Thymus (tissue), 11 donors: ENCODE measurements around the gene TOR4A. TPM values are rescaled to one million over a fixed set of nuclear protein-coding genes. Genes with fewer than 3 reads are reported as not detected.

Source experiments
- DNase-seq, 9 donors: peaks; one replicate each; pipeline ENCODE4 v3.0.0-alpha.2; 2013; ENCODE audit warnings: low spot score in 9 of 9, low read depth in 6 of 9, missing footprints in 1 of 9
- H3K27ac ChIP-seq, 2 donors: one replicate each; pipeline ENCODE4 v1.5.1; 2013; ENCODE audit warnings: control low read depth in 1 of 2, low read depth in 1 of 2, low read length in 1 of 2, mild to moderate bottlenecking in 1 of 2, moderate library complexity in 1 of 2
- H3K27me3 ChIP-seq, 2 donors: one replicate each; pipeline ENCODE4 v1.5.1; 2013; ENCODE audit warnings: low read length in 1 of 2; ENCODE audit not compliant: control insufficient read depth in 2 of 2, insufficient read depth in 1 of 2
- H3K36me3 ChIP-seq, 2 donors: one replicate each; pipeline ENCODE4 v1.5.1; 2013; ENCODE audit warnings: low read length in 1 of 2, mild to moderate bottlenecking in 1 of 2, moderate library complexity in 1 of 2; ENCODE audit not compliant: control insufficient read depth in 2 of 2, insufficient read depth in 2 of 2
- H3K4me1 ChIP-seq, 2 donors: one replicate each; pipeline ENCODE4 v1.5.1; 2013; ENCODE audit warnings: low read length in 2 of 2; ENCODE audit not compliant: control insufficient read depth in 2 of 2, insufficient read depth in 2 of 2
- H3K4me3 ChIP-seq, 2 donors: one replicate each; pipeline ENCODE4 v1.5.1; 2013; ENCODE audit warnings: low read length in 2 of 2, control low read depth in 1 of 2, mild to moderate bottlenecking in 1 of 2
- H3K9me3 ChIP-seq, 2 donors: one replicate each; pipeline ENCODE4 v1.5.1; 2013; ENCODE audit warnings: low read length in 1 of 2, mild to moderate bottlenecking in 1 of 2; ENCODE audit not compliant: control insufficient read depth in 2 of 2, insufficient read depth in 1 of 2
- WGBS: extraction: QIAGEN DNeasy Blood & Tissue Kit; methylation state at CpG from one replicate; pipeline ENCODE4 v1.1.7; 2013; 5-methylcytosine and 5-hydroxymethylcytosine counted together
- polyA plus RNA-seq: library from polyadenylated mRNA; stranded (reverse); fragments of 200-250 nt; gene quantifications from one replicate; pipeline ENCODE4 v1.2.3, GENCODE V29; 2013
- total RNA-seq: library from RNA; stranded (reverse); fragments of 120-200 nt; gene quantifications from one replicate; pipeline ENCODE4 v1.2.4, GENCODE V29; 2013
- donor health status: healthy.

The TOR4A gene
- total and polyA plus RNA-seq, 2 donors: 2.0 to 2.1 TPM

- DNase-seq: no peak
- Histone ChIP-seq H3K9me3 (no peaks in the 10 kb centered on the region), H3K27me3 (no peaks in the 10 kb centered on the region), H3K4me3 (peak overlapping the region in 1 of 2 donors; percentile 1), H3K27ac (no peak overlapping the region), H3K36me3 (peaks cover 11 to 19% of the 10 kb centered on the region in 2 donors), H3K4me1 (peaks cover 17 to 37% of the 10 kb centered on the region in 2 donors)
- 92% methylated on average over 15 of the region's 15 CpGs for WGBS
Measured at GRCh38 chr9:137243626-137244485, 33.7 kb upstream of the TOR4A start.

- Histone ChIP-seq H3K9me3 (no peaks in the 10 kb centered on the region), H3K36me3 (peaks cover 11 to 19% of the 10 kb centered on the region in 2 donors), H3K4me3 (no peak overlapping the region), H3K4me1 (peaks cover 13 to 30% of the 10 kb centered on the region in 2 donors), H3K27me3 (peaks cover 0 to 4% of the 10 kb centered on the region in 2 donors), H3K27ac (no peak overlapping the region)
- no peak for DNase-seq
- 93% methylated on average over 36 of the region's 36 CpGs for WGBS
Measured at GRCh38 chr9:137244486-137245449, 32.8 kb upstream of the TOR4A start.

- Histone ChIP-seq H3K27me3 (peaks cover 0 to 11% of the 10 kb centered on the region in 2 donors), H3K4me1 (peaks cover 12 to 26% of the 10 kb centered on the region in 2 donors), H3K4me3 (no peak overlapping the region), H3K9me3 (no peaks in the 10 kb centered on the region), H3K36me3 (peaks cover 11 to 19% of the 10 kb centered on the region in 2 donors), H3K27ac (no peak overlapping the region)
- 96% methylated on average over 25 of the region's 25 CpGs for whole genome bisulfite sequencing
- DNase-seq: no peak
Measured at GRCh38 chr9:137245450-137246421, 31.8 kb upstream of the TOR4A start.

GRCh38 chr9:137247135-137247915 is 30.2 kb upstream of the TOR4A start:
- peak overlapping the region in 1 of 2 donors; percentile 36 for H3K27ac ChIP-seq
- peaks cover 11 to 14% of the 10 kb centered on the region in 2 donors for H3K36me3 ChIP-seq
- H3K4me3 ChIP-seq: no peak overlapping the region
- 88% methylated on average over 20 of the region's 20 CpGs for WGBS
- peaks cover 6 to 19% of the 10 kb centered on the region in 2 donors for H3K4me1 ChIP-seq
- no peaks in the 10 kb centered on the region for H3K9me3 ChIP-seq
- DNase-seq: no peak
- peaks cover 0 to 15% of the 10 kb centered on the region in 2 donors for H3K27me3 ChIP-seq

- peaks cover 0 to 15% of the 10 kb centered on the region in 2 donors for H3K27me3 ChIP-seq
- H3K9me3 ChIP-seq: no peaks in the 10 kb centered on the region
- H3K4me1 ChIP-seq: peaks cover under 1 to 14% of the 10 kb centered on the region in 2 donors
- no peak overlapping the region for H3K4me3 ChIP-seq
- DNase-seq: no peak
- 95% methylated on average over 6 of the region's 6 CpGs for WGBS
- H3K36me3 ChIP-seq: peaks cover 6 to 9% of the 10 kb centered on the region in 2 donors
- no peak overlapping the region for H3K27ac ChIP-seq
Measured at GRCh38 chr9:137247916-137248175, 29.7 kb upstream of the TOR4A start.

GRCh38 chr9:137250329-137251193 is 27.0 kb upstream of the TOR4A start:
- no peaks in the 10 kb centered on the region for H3K36me3 ChIP-seq
- H3K27me3 ChIP-seq: peaks cover 7 to 33% of the 10 kb centered on the region in 2 donors
- H3K9me3 ChIP-seq: peaks cover 0 to 2% of the 10 kb centered on the region in 2 donors
- peaks cover 0 to 11% of the 10 kb centered on the region in 2 donors for H3K4me1 ChIP-seq
- no peak overlapping the region for H3K27ac ChIP-seq
- no peak overlapping the region for H3K4me3 ChIP-seq
- no peak for DNase-seq
- WGBS: 94% methylated on average over 17 of the region's 18 CpGs

GRCh38 chr9:137251194-137251461 is 26.4 kb upstream of the TOR4A start, which contains the start of gene STPG3:
Gene STPG3, plus strand, starts transcription at chr9:137251286. Its CDS starts 1 bp downstream, at chr9:137251287.
- Histone ChIP-seq H3K9me3 (peaks cover 0 to 4% of the 10 kb centered on the region in 2 donors), H3K27ac (no peak within 1 kb of the TSS), H3K27me3 (peaks cover 7 to 33% of the 10 kb centered on the region in 2 donors), H3K4me3 (no peak within 1 kb of the TSS), H3K36me3 (no peaks in the 10 kb centered on the region), H3K4me1 (peaks cover 3 to 16% of the 10 kb centered on the region in 2 donors)
- DNase-seq: no peak
- 96% methylated on average over 4 of the region's 4 CpGs for WGBS
